Ishikawa (cell line): Measurements from ENCODE around the gene NUP107.

ENCODE experiments used
- CEBPB ChIP-seq: IDR thresholded peaks from 2 replicates; pipeline ENCODE4 v1.6.1; 2012
- CREB1 ChIP-seq: IDR thresholded peaks from 2 replicates; pipeline ENCODE4 v1.6.1; 2012; ENCODE audit warnings: low read depth
- EGR1 ChIP-seq: IDR thresholded peaks from 2 replicates; pipeline ENCODE4 v1.6.1; 2012
- EP300 ChIP-seq: IDR thresholded peaks from 2 replicates; pipeline ENCODE4 v1.6.1; 2012; ENCODE audit warnings: borderline replicate concordance
- FOXM1 ChIP-seq: IDR thresholded peaks from 2 replicates; pipeline ENCODE4 v1.6.1; 2012; ENCODE audit warnings: low read depth, borderline replicate concordance
- MAX ChIP-seq: IDR thresholded peaks from 2 replicates; pipeline ENCODE4 v1.6.1; 2012
- NFIC ChIP-seq: IDR thresholded peaks from 2 replicates; pipeline ENCODE4 v1.6.1; 2012
- RAD21 ChIP-seq: IDR thresholded peaks from 2 replicates; pipeline ENCODE4 v1.6.1; 2012; ENCODE audit warnings: low read depth
- REST ChIP-seq: IDR thresholded peaks from 2 replicates; pipeline ENCODE4 v1.6.1; 2012; ENCODE audit warnings: low read depth, mild to moderate bottlenecking
- TAF1 ChIP-seq: IDR thresholded peaks from 2 replicates; pipeline ENCODE4 v1.6.1; 2012; ENCODE audit warnings: low read depth, mild to moderate bottlenecking
- TCF12 ChIP-seq: IDR thresholded peaks from 2 replicates; pipeline ENCODE4 v1.6.1; 2012; ENCODE audit warnings: low read depth
- TEAD4 ChIP-seq: IDR thresholded peaks from 2 replicates; pipeline ENCODE4 v1.6.1; 2012
- USF1 ChIP-seq: IDR thresholded peaks from 2 replicates; pipeline ENCODE4 v1.6.1; 2012
- YY1 ChIP-seq: IDR thresholded peaks from 2 replicates; pipeline ENCODE4 v1.6.1; 2012; ENCODE audit warnings: low read depth
- ZBTB7A ChIP-seq: IDR thresholded peaks from 2 replicates; pipeline ENCODE4 v1.6.1; 2012; ENCODE audit warnings: low read depth

Gene NUP107

GRCh38 chr12:68775121-68775630, 88.4 kb downstream of the NUP107 start:
- TF ChIP-seq RAD21, result no peak
- TF ChIP-seq FOXM1, result no peak
- no peak for TF ChIP-seq EGR1
- no peak for TF ChIP-seq TEAD4
- no peak for TF ChIP-seq REST
- TF ChIP-seq ZBTB7A, result no peak
- TF ChIP-seq EP300, result no peak
- no peak for TF ChIP-seq YY1
- no peak for TF ChIP-seq USF1
- TF ChIP-seq NFIC, result no peak
- TF ChIP-seq CEBPB, result no peak
- no peak for TF ChIP-seq CREB1
- no peak for TF ChIP-seq TCF12
- no peak for TF ChIP-seq MAX
- TF ChIP-seq TAF1, result no peak

GRCh38 chr12:68776976-68777610, 90.3 kb downstream of the NUP107 start:
- no peak for TF ChIP-seq RAD21
- TF ChIP-seq TEAD4, result no peak

GRCh38 chr12:68779280-68779679, 92.5 kb downstream of the NUP107 start:
- TF ChIP-seq USF1, result no peak
- no peak for TF ChIP-seq RAD21
- TF ChIP-seq TCF12, result no peak
- no peak for TF ChIP-seq CEBPB
- no peak for TF ChIP-seq CREB1
- TF ChIP-seq FOXM1, result no peak
- no peak for TF ChIP-seq NFIC
- no peak for TF ChIP-seq ZBTB7A
- TF ChIP-seq TEAD4, result no peak
- no peak for TF ChIP-seq MAX
- TF ChIP-seq YY1, result no peak
- TF ChIP-seq TAF1, result no peak
- TF ChIP-seq REST, result no peak
- TF ChIP-seq EP300, result no peak
- no peak for TF ChIP-seq EGR1

- TF ChIP-seq ZBTB7A (no peak), RAD21 (no peak)
Measured at GRCh38 chr12:68780731-68781130, 94.0 kb downstream of the NUP107 start.

- TF ChIP-seq TAF1, result no peak
- TF ChIP-seq CEBPB, result no peak
- TF ChIP-seq TEAD4, result no peak
- TF ChIP-seq TCF12, result no peak
- TF ChIP-seq USF1, result no peak
- no peak for TF ChIP-seq REST
- no peak for TF ChIP-seq FOXM1
- no peak for TF ChIP-seq EP300
- no peak for TF ChIP-seq ZBTB7A
- no peak for TF ChIP-seq YY1
- no peak for TF ChIP-seq RAD21
Measured at GRCh38 chr12:68781728-68782127, 95.0 kb downstream of the NUP107 start.
